Motor neuron (in vitro differentiated cells): ENCODE results near the gene UBA5. TPM values are rescaled to one million over a fixed set of nuclear protein-coding genes. Genes with fewer than 3 reads are reported as not detected.
A peak's percentile ranks its signal among the peaks of the same experiment; 100 is the strongest.

Experiments
- ATAC-seq, 8 experiments: fragments of 200-7000 bp; cut with Tn5 transposase; replicated peaks in 6 of 8; 2 replicates each; pipeline ENCODE4 v1.8.0; 2021; ENCODE audit warnings: mild to moderate bottlenecking in 8 of 8, moderate library complexity in 8 of 8
- H3K27ac ChIP-seq, 2 donors: fragments of 250-450 bp; sonication (Bioruptor Pico); 2 replicates each; pipeline ENCODE4 v1.9.0; 2021; ENCODE audit warnings: antibody characterized with exemption in 2 of 2, mild to moderate bottlenecking in 2 of 2, moderate library complexity in 1 of 2
- H3K4me1 ChIP-seq, 2 donors: fragments of 250-450 bp; sonication (Bioruptor Pico); replicated peaks in 1 of 2; 2 replicates each; pipeline ENCODE4 v1.6.1; 2021; ENCODE audit warnings: antibody characterized with exemption in 2 of 2, mild to moderate bottlenecking in 2 of 2, moderate library complexity in 1 of 2
- H3K4me3 ChIP-seq, 5 donors: fragments of 250-450 bp; sonication (Bioruptor Pico); 2 replicates each; pipeline ENCODE4 v1.9.0; 2021; ENCODE audit warnings: antibody characterized with exemption in 5 of 5, mild to moderate bottlenecking in 5 of 5, moderate library complexity in 4 of 5
- WGBS, 10 experiments: fragments of 450-650 bp; shearing (Covaris generic); methylation state at CpG; one replicate each; pipeline ENCODE4 v1.0.0; 2022; 5-methylcytosine and 5-hydroxymethylcytosine counted together
- in situ Hi-C, 9 experiments: fragments of 400-800 bp; cut with MboI; loops; one replicate each; pipeline ENCODE4 v1.15.0; 2021; ENCODE audit warnings: low sequenced_read_pairs in 9 of 9, low pct_unique_long_range_greater_than_20kb in 2 of 9; ENCODE audit not compliant: unreplicated experiment in 9 of 9
- total RNA-seq, 8 experiments: library from RNA; unstranded; fragments of 300-600 nt; gene quantifications; 2 replicates each; pipeline versions ENCODE4 v1.2.3 to v1.2.4, GENCODE V29; 2022

UBA5 gene
- total RNA-seq, 8 experiments from 2014 or later, result 25.8 to 48.4 (median 37.3) TPM

DNA sequence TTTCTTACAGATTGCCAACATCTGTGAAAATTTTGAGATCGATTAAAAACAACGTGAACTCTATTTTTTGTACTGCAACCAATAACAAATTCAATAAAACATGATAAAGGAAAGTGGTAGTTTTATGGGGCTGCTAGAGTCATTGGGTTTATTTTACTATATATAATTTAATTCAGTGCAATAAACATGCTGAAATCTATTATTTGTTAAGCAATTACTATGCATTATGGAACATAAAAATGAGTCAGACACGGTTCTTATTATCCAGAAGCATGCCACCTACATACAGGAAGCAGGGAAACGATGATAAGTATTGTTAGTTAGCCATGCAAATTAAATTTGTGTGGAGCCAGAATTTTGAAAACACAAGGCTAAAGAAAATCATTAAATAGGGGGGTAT, 34.9 kb downstream of the UBA5 start:
- peak in 1 of 8 experiments; percentile 66 for ATAC-seq
- H3K4me1 ChIP-seq, result no peaks in the 10 kb centered on the region
- in situ Hi-C loops, result no loop called here
- H3K4me3 ChIP-seq, result no peak overlapping the region
- H3K27ac ChIP-seq, result no peak overlapping the region
- WGBS, 10 experiments, result 15 to 94% (median 67%) methylated on average over 1 to 4 of the region's 4 CpGs; no CpG with 5 or more reads in 1 of the 10 experiments

DNA sequence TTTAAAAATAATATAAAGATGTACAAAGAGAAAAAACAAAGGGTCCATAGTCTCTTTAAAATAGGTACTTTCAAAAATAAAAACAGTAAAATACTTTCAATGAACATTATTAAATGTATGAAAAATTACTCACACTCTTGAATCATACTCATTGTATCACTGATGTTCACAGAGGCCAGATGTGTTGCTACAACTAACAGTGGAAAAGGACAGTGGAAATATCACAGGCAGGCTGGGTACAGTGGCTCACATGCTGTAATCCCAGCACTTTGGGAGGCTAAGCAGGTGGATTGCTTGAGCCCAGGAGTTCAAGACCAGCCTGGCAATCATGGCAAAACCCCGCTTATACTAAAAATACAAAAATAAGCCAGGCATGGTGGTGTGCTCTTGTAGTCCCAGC, 35.3 kb downstream of the UBA5 start:
- no peak for ATAC-seq
- WGBS, 10 experiments, result 67 to 100% methylated on average over 1 of the region's 1 CpG; no CpG with 5 or more reads in 8 of the 10 experiments
- Histone ChIP-seq H3K27ac (no peak overlapping the region), H3K4me3 (no peak overlapping the region), H3K4me1 (no peaks in the 10 kb centered on the region)
- in situ Hi-C loops, result no loop called here

DNA sequence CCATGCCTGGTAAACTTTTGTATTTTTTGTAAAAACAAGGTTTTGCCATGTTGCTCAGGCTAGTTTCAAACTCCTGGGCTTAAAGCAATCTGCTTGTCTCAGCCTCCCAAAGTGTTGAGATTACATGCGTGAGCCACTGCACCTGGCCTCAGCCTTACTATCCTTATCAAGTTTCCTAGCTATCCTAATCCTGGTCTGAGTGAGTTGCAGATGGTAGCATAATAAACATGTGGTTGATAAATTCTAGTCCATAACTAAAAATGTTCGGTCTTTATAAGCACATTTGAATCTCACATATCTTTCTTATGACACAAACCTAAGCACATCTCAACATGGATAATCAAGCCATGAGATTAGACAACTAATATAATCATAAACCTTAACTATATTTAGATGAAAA, 43.6 kb downstream of the UBA5 start:
- in situ Hi-C loops, result loop anchor here in 1 of 9 experiments (25.0 kb wide), 1 partner anchor 934 kb away; no protein-coding TSS in a partner anchor
- 83 to 100% (median 100%) methylated on average over 1 to 2 of the region's 2 CpGs; no CpG with 5 or more reads in 3 of the 10 experiments for WGBS, 10 experiments
- H3K27ac ChIP-seq, result no peak overlapping the region
- ATAC-seq, result no peak
- no peaks in the 10 kb centered on the region for H3K4me1 ChIP-seq
- H3K4me3 ChIP-seq, result no peak overlapping the region

DNA sequence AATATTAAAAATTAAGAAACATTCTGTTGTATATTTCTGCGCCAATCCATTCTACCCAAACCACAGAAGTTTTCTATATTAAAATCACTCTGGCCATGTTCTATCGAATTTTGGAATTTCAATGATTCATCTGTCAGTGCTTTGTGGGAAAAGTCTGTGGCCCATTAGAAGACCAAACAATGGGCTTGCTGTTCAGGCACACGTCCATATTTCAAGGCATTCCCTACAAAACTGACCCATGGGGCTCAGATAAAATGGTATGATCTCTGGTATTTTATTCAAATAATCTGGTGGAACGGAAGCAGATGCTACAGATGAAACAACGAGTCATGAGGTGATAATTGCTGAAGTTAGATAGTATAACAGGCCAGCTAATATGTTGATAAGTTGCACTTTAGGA, 49.6 kb downstream of the UBA5 start:
- 79 to 100% (median 93%) methylated on average over 2 to 5 of the region's 5 CpGs for WGBS, 10 experiments
- Histone ChIP-seq H3K4me1 (no peaks in the 10 kb centered on the region), H3K27ac (no peak overlapping the region), H3K4me3 (no peak overlapping the region)
- in situ Hi-C loops, result loop anchor here in 1 of 9 experiments (25.0 kb wide), 1 partner anchor 928 kb away; no protein-coding TSS in a partner anchor
- ATAC-seq, result no peak

DNA sequence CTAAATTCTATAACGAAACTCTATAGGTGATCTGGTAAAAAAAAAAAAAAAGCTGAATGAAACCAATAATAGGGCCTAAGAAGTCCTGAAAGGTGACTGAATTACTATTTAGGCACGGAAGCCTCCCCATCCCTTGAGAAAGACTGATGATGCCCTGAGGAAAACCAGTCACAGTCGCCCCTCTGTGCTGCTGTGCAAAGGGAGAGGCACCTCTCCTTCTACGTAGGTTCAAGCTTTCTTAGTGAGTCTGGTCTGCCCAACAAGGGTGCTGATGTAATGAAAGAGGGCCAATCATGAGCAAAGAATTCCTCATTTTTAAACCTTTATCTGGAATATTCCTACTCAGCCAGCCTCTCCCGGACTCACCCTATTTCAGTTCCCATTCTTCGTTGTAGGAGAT, 50.2 kb downstream of the UBA5 start:
- in situ Hi-C loops, result loop anchor here in 1 of 9 experiments (25.0 kb wide), 1 partner anchor 927 kb away; no protein-coding TSS in a partner anchor
- Histone ChIP-seq H3K27ac (no peak overlapping the region), H3K4me1 (no peaks in the 10 kb centered on the region), H3K4me3 (no peak overlapping the region)
- WGBS, 10 experiments, result 83 to 100% (median 95%) methylated on average over 1 to 6 of the region's 6 CpGs
- no peak for ATAC-seq

DNA sequence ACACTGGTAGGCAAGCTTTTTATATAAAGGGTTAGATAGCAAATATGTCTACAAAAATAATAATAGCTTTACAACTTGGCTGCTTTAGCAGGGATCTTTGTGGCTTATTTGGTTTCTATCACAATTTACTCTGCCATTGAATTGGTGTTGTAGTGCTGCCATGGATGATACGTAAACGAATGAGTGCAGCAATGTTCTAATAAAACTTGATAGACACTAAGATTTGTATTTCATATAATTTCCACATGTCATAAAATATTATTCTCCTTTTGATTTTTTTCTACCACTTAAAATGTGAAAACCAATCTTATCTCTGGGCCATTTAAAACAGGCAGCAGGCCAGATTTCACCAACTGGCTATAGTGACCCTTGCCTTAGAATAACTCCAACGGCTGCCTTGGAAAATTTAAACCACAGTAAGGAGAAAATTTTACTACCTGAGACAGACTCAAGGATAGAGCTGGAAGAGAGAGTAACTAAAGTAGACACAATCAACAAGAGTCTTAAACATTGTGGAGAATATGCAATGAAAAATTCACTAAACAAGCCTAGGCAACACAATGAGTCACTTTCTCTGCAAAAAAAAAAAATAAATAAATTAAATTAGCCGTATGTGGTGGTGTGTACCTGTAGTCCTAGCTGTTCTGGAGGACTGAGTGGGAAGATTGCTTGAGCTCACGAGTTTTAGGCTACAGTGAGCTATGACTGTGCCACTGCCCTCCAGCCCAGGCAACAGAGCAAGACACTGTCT, 54.0 kb downstream of the UBA5 start:
- WGBS, 10 experiments, result 83 to 100% (median 93%) methylated on average over 2 to 5 of the region's 5 CpGs
- Histone ChIP-seq H3K27ac (no peak overlapping the region), H3K4me3 (no peak overlapping the region), H3K4me1 (no peaks in the 10 kb centered on the region)
- ATAC-seq, result peak in 1 of 8 experiments; percentile 45
- in situ Hi-C loops, result loop anchor here in 1 of 9 experiments (25.0 kb wide), 1 partner anchor 923 kb away; no protein-coding TSS in a partner anchor

DNA sequence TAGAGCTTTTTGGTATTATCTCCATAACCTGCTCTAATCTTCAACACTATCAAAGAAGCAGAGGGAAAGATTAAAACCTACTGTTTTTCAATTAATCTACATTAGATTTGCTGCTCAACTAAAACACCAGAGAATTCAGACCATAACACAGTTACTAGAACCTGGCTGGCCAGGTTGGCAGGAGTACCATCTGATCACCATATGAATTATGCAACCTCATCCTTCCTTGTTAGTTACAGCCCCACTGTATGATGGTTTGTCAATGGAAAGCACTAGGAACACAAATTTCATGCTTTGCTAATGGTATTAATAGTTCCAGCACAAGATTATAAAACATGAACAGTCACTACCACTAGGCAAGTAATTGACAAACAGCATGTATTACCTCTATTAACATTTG, 56.2 kb downstream of the UBA5 start:
- Histone ChIP-seq H3K27ac (no peak overlapping the region), H3K4me1 (peaks cover 8% of the 10 kb centered on the region in 2 donors), H3K4me3 (no peak overlapping the region)
- in situ Hi-C loops, result loop anchor here in 1 of 9 experiments (25.0 kb wide), 1 partner anchor 921 kb away; no protein-coding TSS in a partner anchor
- ATAC-seq, result no peak

DNA sequence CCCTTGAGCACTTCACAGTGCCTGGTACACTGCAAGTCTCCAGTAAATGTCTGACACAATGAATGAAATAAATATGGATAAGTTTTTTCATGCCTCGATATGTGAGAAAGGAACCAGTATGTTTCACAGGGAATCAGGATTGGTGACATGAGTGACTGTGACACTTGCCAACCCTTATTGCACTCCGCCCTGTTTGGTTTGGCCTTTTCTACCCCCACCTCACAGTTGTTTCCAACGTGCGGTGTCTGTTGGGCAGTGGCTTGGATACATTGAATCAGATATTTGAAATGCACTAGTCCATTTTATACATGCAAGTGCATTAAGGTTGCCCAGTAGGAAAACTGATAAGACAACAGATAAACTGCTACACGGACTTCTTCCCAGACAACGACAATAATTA, 60.1 kb downstream of the UBA5 start:
- in situ Hi-C loops, result loop anchor here in 3 of 9 experiments (10.0 to 25.0 kb wide), 3 partner anchors 665 to 917 kb away; partner anchors contain the start of gene CDV3 (in 1 of the 3)
- whole genome bisulfite sequencing, 10 experiments, result 13 to 90% (median 67%) methylated on average over 2 to 6 of the region's 6 CpGs
- Histone ChIP-seq H3K4me3 (no peak overlapping the region), H3K27ac (no peak overlapping the region), H3K4me1 (peaks cover 14% of the 10 kb centered on the region in 2 donors)
- ATAC-seq, result no peak

DNA sequence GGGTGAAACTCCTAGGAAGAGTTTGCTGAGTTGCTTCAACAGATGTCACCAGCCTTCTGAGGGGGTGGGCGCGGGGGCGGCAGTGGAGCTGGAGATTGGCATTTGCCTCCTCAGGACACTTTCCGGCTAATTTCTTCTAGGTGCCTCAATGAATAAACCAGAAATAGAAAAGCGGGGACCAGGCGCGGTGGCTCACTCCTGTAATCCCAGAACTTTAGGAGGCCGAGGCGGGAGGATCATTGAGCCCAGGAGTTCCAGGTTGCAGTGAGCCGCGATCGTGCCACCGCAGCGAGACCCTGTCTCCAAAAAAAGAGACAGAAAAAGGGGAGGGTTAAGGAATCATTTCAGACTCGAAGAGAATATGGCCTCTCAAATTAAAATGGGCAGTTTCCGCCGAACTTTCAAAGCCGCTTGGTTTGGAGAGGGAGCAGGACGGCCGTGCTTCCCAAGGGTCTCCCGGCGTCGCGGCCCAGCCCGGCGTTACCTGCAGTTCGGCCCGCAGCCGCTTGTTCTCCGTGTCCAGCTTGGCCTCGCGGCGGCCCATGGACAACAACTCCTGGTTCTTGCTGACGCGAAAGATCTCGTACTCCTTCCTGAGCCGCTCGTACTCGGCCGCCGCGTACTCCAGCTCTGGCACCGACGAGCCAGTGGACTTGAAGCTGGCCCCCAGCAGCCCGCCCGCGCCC, 61.5 kb downstream of the UBA5 start:
- Histone ChIP-seq H3K4me3 (peak overlapping the region; percentile 51 to 99 (median 97)), H3K4me1 (peaks cover 14% of the 10 kb centered on the region in 2 donors), H3K27ac (peak overlapping the region; percentile 76 to 89)
- in situ Hi-C loops, result loop anchor here in 3 of 9 experiments (10.0 to 25.0 kb wide), 3 partner anchors 663 to 916 kb away; partner anchors contain the start of gene CDV3 (in 1 of the 3)
- 0 to 10% (median 1%) methylated on average over 2 to 12 of the region's 47 CpGs; no CpG with 5 or more reads in 4 of the 10 experiments for WGBS, 10 experiments
- ATAC-seq, result peak in 7 of 8 experiments; percentile 44 to 60 (median 49)

DNA sequence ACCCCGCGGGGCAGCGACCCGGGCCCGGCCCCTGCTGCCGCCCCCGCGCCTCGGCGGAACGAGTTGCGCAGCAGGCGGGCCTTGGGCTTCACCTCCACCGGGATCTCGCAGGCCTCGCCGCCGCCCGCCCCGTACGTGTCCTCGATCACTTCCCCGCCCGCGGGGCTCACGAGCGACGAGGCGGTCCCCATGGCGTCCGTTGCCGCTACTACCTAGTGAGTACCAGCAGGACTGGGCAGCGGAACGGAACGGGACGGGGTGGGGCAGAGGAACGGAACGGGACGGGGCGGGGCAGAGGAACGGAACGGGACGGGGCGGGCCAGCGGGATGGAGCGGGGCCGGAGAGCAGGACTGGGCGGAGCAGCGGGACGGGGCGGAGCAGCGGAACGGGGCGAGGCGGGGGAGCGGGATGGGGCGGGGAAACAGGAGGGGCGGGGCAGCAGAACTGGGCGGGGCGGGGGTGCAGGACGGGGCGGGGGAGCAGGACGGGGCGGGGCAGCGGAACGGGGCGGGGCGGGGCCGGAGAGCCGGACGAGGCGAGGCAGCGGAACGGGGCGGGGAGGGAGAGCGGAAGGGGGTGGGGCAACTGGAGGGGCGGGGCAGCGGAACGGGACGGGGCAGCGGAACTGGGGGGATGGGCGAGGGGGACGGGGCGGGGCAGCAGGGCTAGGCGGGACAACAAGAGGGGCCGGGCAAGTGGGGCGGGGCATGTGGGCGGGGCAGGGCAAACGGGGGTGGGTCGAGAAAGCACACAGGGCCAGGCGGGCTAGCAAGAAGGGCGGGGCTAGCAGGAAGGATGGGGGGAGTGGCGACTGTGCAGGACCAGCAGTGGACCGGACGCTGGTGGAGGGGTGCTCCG, 62.3 kb downstream of the UBA5 start, which contains the start of gene NPHP3:
Gene NPHP3 (minus strand): TSS at position 245 of the 859 bp plus-strand sequence. CDS start 54 bp downstream, at position 191.
- H3K27ac ChIP-seq, result peak within 1 kb of the TSS; percentile 76 to 89
- peak; percentile 80 to 93 (median 90) for ATAC-seq
- in situ Hi-C loops, result loop anchor here in 3 of 9 experiments (10.0 to 25.0 kb wide), 3 partner anchors 662 to 915 kb away; partner anchors contain the start of gene CDV3 (in 1 of the 3)
- peaks cover 14% of the 10 kb centered on the region in 2 donors for H3K4me1 ChIP-seq
- peak within 1 kb of the TSS; percentile 52 to 99 (median 97) for H3K4me3 ChIP-seq
- no CpG with 5 or more reads among the region's 96 CpGs for WGBS, 10 experiments

DNA sequence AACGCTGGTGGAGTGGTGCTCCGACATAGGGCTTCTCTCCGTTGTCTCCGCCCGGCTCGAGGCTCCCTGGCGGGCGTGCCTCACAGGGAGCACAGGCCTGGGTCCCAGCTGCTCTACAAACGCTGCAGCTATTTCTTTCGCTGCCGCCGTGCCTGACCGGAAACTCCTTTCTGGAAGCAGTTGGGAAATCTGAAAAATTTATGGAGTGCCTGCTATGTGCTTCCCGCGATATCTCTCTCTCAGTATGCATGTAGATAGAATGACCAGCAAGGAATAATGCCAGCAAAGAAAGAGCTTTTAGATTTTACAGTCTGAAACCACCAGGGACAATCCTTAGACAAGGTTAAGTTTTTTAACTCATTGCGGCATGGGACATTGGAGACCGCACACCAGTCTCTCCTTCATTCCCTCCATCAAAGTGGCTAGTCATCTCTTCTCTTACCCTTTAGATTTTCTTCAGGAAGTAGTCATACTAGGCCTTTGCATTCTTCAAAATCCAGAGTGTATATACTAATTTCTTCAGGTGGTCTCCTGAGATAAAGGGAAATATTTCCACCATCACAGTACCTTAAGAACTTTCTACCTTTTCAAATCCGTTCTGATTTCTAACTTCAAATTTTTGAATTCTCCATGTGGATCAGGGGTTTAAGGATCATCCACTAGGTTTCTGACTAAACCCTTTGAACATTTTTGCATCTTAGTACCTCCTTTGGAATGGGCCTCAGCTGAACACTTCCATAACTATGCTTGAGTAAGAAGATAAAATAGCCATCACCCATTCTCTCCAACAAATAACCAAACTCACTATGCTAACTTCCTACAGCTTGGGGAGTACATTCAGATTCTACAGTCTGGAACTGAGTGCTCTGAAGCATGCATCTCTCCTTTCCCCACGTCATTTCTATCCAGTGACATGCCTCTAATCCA, 63.2 kb downstream of the UBA5 start:
- Histone ChIP-seq H3K27ac (peak overlapping the region; percentile 61 to 69), H3K4me1 (peaks cover 14% of the 10 kb centered on the region in 2 donors), H3K4me3 (peak overlapping the region; percentile 52 to 63 (median 56))
- in situ Hi-C loops, result loop anchor here in 3 of 9 experiments (10.0 to 25.0 kb wide), 3 partner anchors 662 to 914 kb away; partner anchors contain the start of gene CDV3 (in 1 of the 3)
- 0 to 100% (median 29%) methylated on average over 1 to 13 of the region's 19 CpGs for WGBS, 10 experiments
- no peak for ATAC-seq
